ENCODE results near the gene GAGE12H.
"Not testable (repeated sequence)": the region's sequence is repeated elsewhere in the genome, so short reads cannot be mapped to it uniquely, and the experiment has no call there.

Gene GAGE12H, protein sequence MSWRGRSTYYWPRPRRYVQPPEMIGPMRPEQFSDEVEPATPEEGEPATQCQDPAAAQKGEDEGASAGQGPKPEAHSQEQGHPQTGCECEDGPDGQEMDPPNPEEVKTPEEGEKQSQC

DNA sequence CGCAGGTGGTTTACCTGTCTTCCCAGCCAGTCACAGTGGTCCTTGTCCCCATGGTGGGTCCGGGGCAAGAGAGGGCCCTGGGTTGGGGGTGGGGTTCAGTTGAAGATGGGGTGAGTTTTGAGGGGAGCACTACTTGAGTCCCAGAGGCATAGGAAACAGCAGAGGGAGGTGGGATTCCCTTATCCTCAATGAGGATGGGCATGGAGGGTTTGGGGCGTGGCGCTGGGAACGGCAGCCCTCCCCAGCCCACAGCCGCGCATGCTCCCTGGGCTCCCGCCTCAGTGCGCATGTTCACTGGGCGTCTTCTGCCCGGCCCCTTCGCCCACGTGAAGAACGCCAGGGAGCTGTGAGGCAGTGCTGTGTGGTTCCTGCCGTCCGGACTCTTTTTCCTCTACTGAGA is at the start of gene GAGE12H:
Gene GAGE12H (plus strand): TSS at position 301 of the 400 bp plus-strand sequence. CDS start 1,155 bp downstream, outside the sequence.
- not testable (repeated sequence) for DNase-seq (ENCODE audit: low read depth)

DNA sequence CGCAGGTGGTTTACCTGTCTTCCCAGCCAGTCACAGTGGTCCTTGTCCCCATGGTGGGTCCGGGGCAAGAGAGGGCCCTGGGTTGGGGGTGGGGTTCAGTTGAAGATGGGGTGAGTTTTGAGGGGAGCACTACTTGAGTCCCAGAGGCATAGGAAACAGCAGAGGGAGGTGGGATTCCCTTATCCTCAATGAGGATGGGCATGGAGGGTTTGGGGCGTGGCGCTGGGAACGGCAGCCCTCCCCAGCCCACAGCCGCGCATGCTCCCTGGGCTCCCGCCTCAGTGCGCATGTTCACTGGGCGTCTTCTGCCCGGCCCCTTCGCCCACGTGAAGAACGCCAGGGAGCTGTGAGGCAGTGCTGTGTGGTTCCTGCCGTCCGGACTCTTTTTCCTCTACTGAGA is 47.9 kb upstream of the GAGE12H start, which contains the start of gene GAGE12C:
Gene GAGE12C (plus strand): TSS at position 301 of the 400 bp plus-strand sequence. CDS start 1,155 bp downstream, outside the sequence.
- DNase-seq (ENCODE audit: low read depth): not testable (repeated sequence)

DNA sequence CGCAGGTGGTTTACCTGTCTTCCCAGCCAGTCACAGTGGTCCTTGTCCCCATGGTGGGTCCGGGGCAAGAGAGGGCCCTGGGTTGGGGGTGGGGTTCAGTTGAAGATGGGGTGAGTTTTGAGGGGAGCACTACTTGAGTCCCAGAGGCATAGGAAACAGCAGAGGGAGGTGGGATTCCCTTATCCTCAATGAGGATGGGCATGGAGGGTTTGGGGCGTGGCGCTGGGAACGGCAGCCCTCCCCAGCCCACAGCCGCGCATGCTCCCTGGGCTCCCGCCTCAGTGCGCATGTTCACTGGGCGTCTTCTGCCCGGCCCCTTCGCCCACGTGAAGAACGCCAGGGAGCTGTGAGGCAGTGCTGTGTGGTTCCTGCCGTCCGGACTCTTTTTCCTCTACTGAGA is 38.3 kb upstream of the GAGE12H start, which contains the start of gene GAGE12D:
Gene GAGE12D (plus strand): TSS at position 301 of the 400 bp plus-strand sequence. CDS start 1,155 bp downstream, outside the sequence.
- DNase-seq (ENCODE audit: low read depth): not testable (repeated sequence)

DNA sequence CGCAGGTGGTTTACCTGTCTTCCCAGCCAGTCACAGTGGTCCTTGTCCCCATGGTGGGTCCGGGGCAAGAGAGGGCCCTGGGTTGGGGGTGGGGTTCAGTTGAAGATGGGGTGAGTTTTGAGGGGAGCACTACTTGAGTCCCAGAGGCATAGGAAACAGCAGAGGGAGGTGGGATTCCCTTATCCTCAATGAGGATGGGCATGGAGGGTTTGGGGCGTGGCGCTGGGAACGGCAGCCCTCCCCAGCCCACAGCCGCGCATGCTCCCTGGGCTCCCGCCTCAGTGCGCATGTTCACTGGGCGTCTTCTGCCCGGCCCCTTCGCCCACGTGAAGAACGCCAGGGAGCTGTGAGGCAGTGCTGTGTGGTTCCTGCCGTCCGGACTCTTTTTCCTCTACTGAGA is 28.8 kb upstream of the GAGE12H start, which contains the start of gene GAGE12E:
Gene GAGE12E (plus strand): TSS at position 301 of the 400 bp plus-strand sequence. CDS start 1,155 bp downstream, outside the sequence.
- DNase-seq (ENCODE audit: low read depth): not testable (repeated sequence)

DNA sequence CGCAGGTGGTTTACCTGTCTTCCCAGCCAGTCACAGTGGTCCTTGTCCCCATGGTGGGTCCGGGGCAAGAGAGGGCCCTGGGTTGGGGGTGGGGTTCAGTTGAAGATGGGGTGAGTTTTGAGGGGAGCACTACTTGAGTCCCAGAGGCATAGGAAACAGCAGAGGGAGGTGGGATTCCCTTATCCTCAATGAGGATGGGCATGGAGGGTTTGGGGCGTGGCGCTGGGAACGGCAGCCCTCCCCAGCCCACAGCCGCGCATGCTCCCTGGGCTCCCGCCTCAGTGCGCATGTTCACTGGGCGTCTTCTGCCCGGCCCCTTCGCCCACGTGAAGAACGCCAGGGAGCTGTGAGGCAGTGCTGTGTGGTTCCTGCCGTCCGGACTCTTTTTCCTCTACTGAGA is 19.2 kb upstream of the GAGE12H start, which contains the start of gene GAGE12F:
Gene GAGE12F (plus strand): TSS at position 301 of the 400 bp plus-strand sequence. CDS start 1,155 bp downstream, outside the sequence.
- DNase-seq (ENCODE audit: low read depth): not testable (repeated sequence)

DNA sequence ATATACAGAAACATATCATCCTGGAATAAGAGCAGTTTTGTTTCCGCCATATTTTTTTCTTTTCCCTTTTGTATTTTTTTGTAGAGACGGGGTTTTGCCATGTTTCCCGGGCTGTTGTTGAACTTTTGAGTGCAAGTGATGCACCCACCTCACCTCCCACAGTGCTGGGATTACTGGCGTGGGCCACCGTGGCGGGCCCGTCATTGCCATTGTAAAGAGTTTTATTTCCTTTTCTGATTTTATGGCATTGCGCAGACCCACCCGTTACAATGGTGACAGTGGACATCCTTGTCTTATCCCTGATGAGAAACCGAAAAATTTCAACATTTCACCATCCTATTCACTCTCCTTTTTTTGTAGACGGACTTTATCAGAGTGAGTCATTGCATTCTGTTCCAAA is 11.0 kb upstream of the GAGE12H start:
- DNase-seq (ENCODE audit: low read depth): not testable (repeated sequence)

DNA sequence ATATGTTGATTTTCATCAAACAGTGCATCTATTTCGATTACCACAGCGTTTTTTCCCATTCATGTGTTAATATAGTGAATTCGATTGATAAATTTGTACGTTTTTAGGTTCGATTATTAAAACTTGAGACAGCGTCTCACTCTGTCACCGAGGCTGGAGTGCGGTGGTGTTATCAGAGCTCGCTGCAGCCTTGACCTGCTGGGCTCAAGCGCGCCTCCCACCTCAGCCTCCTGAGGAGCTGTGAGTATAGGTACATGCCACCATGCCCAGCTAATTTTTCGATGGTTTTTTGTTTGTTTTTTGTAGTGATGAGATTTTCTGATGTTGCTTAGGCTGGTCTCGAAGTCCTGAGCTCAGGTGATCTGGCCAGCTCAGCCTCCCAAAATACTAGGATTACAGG is 10.6 kb upstream of the GAGE12H start:
- not testable (repeated sequence) for DNase-seq (ENCODE audit: low read depth)

DNA sequence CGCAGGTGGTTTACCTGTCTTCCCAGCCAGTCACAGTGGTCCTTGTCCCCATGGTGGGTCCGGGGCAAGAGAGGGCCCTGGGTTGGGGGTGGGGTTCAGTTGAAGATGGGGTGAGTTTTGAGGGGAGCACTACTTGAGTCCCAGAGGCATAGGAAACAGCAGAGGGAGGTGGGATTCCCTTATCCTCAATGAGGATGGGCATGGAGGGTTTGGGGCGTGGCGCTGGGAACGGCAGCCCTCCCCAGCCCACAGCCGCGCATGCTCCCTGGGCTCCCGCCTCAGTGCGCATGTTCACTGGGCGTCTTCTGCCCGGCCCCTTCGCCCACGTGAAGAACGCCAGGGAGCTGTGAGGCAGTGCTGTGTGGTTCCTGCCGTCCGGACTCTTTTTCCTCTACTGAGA is 9.6 kb upstream of the GAGE12H start, which contains the start of gene GAGE12G:
Gene GAGE12G (plus strand): TSS at position 301 of the 400 bp plus-strand sequence. CDS start 1,155 bp downstream, outside the sequence.
- not testable (repeated sequence) for DNase-seq (ENCODE audit: low read depth)

DNA sequence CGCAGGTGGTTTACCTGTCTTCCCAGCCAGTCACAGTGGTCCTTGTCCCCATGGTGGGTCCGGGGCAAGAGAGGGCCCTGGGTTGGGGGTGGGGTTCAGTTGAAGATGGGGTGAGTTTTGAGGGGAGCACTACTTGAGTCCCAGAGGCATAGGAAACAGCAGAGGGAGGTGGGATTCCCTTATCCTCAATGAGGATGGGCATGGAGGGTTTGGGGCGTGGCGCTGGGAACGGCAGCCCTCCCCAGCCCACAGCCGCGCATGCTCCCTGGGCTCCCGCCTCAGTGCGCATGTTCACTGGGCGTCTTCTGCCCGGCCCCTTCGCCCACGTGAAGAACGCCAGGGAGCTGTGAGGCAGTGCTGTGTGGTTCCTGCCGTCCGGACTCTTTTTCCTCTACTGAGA is 9.4 kb downstream of the GAGE12H start, which contains the start of gene GAGE2A:
Gene GAGE2A (plus strand): TSS at position 301 of the 400 bp plus-strand sequence. CDS start 1,155 bp downstream, outside the sequence.
- DNase-seq (ENCODE audit: low read depth): not testable (repeated sequence)

DNA sequence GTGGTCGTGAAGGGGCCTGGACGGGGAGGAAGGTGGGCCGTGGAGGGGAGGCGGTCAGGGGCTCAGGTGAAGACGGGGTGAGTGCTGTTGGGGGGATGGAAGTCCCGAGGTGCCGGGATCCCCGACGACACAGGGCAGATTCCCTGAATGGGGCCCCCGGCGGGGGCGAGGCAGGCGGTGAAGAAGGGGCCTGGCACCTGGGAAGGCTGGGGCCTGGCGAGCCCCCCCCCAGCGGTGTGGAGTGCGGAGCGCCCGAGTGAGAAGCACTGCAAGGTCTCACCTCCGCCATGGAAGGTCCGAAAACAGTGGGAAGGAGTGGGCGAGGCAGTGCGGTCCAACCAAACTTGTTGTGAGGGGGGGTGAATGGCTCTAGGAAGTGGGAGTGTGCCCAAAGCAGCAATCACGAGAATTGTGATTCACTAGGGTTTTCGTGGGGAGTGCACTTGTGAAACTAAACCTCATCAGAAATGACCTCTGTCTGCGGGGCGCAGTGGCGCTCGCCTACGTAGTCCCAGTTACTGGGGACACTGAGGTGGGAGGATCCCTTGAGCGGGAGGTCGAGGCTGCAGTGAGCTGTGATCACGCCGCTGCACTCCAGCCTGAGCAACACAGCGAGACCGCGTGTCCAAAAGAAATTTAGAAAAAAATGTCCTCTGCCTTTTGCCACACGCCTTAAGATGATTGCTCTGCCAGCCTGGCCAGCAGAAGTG is 10.2 kb downstream of the GAGE12H start:
- not testable (repeated sequence) for DNase-seq (ENCODE audit: low read depth)

DNA sequence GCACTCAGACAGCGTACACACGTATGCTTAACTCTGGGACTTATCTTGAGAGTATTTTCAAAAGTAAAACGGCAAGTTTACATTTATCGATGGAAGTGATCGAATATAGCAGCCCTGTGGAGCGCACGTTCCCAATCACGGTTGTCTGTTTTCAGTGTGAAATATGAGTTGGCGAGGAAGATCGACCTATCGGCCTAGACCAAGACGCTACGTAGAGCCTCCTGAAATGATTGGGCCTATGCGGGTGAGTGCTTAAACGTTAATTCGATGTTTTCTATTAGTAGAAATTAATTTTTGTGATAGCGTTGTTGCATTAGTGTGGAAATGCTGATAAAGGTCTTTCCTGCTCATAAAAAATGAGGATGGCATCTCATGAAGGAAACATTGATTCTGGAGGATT is 10.7 kb downstream of the GAGE12H start:
- DNase-seq (ENCODE audit: low read depth): not testable (repeated sequence)

DNA sequence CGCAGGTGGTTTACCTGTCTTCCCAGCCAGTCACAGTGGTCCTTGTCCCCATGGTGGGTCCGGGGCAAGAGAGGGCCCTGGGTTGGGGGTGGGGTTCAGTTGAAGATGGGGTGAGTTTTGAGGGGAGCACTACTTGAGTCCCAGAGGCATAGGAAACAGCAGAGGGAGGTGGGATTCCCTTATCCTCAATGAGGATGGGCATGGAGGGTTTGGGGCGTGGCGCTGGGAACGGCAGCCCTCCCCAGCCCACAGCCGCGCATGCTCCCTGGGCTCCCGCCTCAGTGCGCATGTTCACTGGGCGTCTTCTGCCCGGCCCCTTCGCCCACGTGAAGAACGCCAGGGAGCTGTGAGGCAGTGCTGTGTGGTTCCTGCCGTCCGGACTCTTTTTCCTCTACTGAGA is 19.0 kb downstream of the GAGE12H start, which contains the start of gene GAGE1:
Gene GAGE1 (plus strand): TSS at position 301 of the 400 bp plus-strand sequence. CDS start 1,155 bp downstream, outside the sequence.
- not testable (repeated sequence) for DNase-seq (ENCODE audit: low read depth)

DNA sequence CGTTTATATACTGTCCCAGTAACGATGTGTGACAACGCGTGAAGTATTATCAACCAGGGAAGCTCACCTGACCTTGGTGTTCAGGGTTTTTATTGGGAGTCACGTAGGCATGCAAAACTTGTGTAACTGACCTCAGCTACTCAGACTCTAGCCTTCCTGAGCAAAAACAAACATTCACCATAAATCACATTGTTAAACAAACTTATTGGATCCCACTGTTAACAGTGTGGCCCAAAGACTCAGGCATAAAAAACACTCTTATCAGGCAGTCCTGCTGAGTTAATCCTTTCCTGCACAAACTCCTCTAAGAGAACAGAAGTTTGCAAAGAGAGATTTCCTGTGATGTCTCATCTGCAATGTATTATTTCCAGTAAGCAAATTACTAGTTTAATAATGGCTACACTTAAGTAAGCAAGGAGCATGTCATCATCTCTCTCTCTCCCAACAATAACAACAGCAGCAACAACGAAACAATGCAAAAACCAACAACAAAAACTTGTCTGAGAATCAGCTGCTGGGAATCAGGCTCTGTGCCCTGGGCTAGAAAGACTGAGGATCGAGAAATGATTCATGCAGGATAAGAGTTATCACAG is 31.1 kb downstream of the GAGE12H start:
- no peak for DNase-seq (ENCODE audit: low read depth)

DNA sequence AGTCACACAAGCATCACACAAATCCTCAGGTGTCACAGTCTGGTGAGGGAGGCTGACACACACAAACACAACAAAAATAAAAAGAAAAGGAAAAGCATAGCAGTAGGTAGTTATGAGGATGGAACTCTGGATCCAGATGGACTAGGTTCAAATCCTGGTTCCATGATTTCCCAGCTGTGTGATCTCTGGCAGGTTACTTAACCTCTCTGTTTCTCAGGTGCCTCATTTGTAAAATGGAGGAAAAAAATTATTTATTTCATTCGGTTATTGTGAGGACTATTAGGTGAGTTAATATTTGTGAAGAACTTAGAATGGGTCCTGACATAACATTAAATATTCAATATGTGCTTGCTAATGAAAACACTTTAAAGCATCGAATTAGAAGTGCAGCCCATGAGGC is 38.8 kb downstream of the GAGE12H start:
- DNase-seq (ENCODE audit: low read depth): no peak

DNA sequence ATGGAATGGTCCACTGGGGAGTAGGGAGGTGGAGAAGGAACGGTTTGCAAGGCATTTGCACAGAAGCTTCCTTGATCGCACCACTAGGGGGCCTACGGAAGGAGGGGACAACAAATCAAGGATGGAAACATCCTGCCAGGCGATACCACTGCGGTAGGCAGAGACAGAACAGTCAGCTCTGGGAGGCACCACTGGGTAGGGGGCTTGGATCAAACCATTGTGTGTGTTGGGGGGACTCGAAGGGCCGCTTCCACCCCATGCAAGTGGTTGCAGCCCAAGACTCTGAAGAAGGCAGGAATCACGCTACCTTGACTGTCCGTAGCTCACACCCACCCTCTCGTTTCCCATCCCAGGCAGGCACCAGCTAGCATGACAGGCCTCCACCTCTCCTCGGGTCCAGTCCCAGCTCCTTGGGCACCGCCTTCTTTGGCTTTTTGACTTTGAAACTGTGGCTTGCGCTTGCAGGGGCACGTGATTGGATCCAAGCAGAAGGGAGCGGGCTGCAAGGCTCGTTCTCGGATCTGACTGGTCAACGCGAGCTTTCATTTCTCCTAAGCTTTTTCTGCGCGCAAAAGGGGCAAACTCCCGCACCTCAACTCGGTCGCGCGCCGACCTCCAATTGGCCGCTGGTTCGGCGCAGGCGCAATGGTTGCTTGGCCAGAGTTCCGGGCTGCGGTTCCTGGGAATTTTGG is 47.5 kb downstream of the GAGE12H start:
- DNase-seq (ENCODE audit: low read depth): no peak
